ENCODE measurements around the gene ZNF234. TPM values are rescaled to one million over a fixed set of nuclear protein-coding genes. Genes with fewer than 3 reads are reported as not detected.

The ZNF234 gene
- total RNA-seq (10 to 100 TPM in 1 of 4 donors, 1 to 10 TPM in 3; 5.9 to 19.7 (median 7.9) TPM), polyA plus RNA-seq (1 to 10 TPM in 2 of 3 donors, under 1 TPM in 1; 0.92 to 4.0 (median 1.2) TPM)

- WGBS, 2 donors, result 1% methylated on average over 52 of the region's 52 CpGs
- intact Hi-C loops (cut with DNase I), result no loop called here
- peak; percentile 86 for DNase-seq
These were observed at the start of gene ZNF234 for GRCh38 chr19:44141191-44142058. ZNF234 (plus strand) TSS chr19:44141554; CDS start chr19:44144633, 3,079 bp downstream.

GRCh38 chr19:44092108-44092507 lies 49.2 kb upstream of the ZNF234 start:
- Histone ChIP-seq H3K4me3 (no peak overlapping the region), H3K27me3 (no peaks in the 10 kb centered on the region), H3K27ac (no peak overlapping the region), H3K9me3 (no peaks in the 10 kb centered on the region), H3K4me1 (peaks cover 0 to 13% (median 10%) of the 10 kb centered on the region in 4 donors), H3K36me3 (peaks cover 0 to 13% (median under 1%) of the 10 kb centered on the region in 4 donors)
- intact Hi-C loops (cut with DNase I), result loop anchor here (10.0 kb wide), 1 partner anchor 123 kb away; the partner anchor contains the start of gene ZNF227
- DNase-seq, result no peak
- no peak for TF ChIP-seq EP300 (IDR thresholded peaks at IDR 0.05)
- no peak for TF ChIP-seq POLR2A (IDR thresholded peaks at IDR 0.05)
- 62 to 75% methylated on average over 4 of the region's 4 CpGs for whole genome bisulfite sequencing, 2 donors

More at GRCh38 chr19:44141191-44142058, at the start of gene ZNF234:
- H3K27ac ChIP-seq, result peak within 1 kb of the TSS; percentile 74 to 86 (median 82)
- peaks cover 0 to 24% (median 12%) of the 10 kb centered on the region in 4 donors for H3K36me3 ChIP-seq
- peaks cover 0 to 18% (median 14%) of the 10 kb centered on the region in 4 donors for H3K4me1 ChIP-seq
- TF ChIP-seq POLR2A (IDR thresholded peaks at IDR 0.05), result no peak
- TF ChIP-seq EP300 (IDR thresholded peaks at IDR 0.05), result no peak
- TF ChIP-seq CTCF (IDR thresholded peaks at IDR 0.05), result no peak
- peak; percentile 13 to 67 (median 66) for TF ChIP-seq POLR2AphosphoS5 (IDR thresholded peaks at IDR 0.05)
- peak within 1 kb of the TSS; percentile 76 to 92 (median 86) for H3K4me3 ChIP-seq
- no peaks in the 10 kb centered on the region for H3K9me3 ChIP-seq
- H3K27me3 ChIP-seq, result no peaks in the 10 kb centered on the region

- DNase-seq, result peak; percentile 94
- 0% methylated on average over 50 of the region's 50 CpGs for WGBS, 2 donors
- H3K27ac ChIP-seq, result peak within 1 kb of the TSS; percentile 80 to 81 (median 81)
- peaks cover 0 to 26% (median 8%) of the 10 kb centered on the region in 4 donors for H3K36me3 ChIP-seq
- H3K4me1 ChIP-seq, result peaks cover 0 to 13% (median 10%) of the 10 kb centered on the region in 4 donors
- peak within 1 kb of the TSS; percentile 69 to 83 (median 76) for H3K4me3 ChIP-seq
- TF ChIP-seq POLR2AphosphoS5 (IDR thresholded peaks at IDR 0.05), result peak in 3 of 4 donors; percentile 74 to 82 (median 79)
- TF ChIP-seq CTCF (IDR thresholded peaks at IDR 0.05), result no peak
- no peak for TF ChIP-seq EP300 (IDR thresholded peaks at IDR 0.05)
- intact Hi-C loops (cut with DNase I), result loop anchor here (1.0 to 10.0 kb wide), 5 partner anchors 19 to 121 kb away; partner anchors contain the start of genes ZNF223, ZNF225, ZNF227 and ZNF230
- no peaks in the 10 kb centered on the region for H3K27me3 ChIP-seq
- H3K9me3 ChIP-seq, result peaks cover 0 to 2% (median 0%) of the 10 kb centered on the region in 4 donors
These were observed 47.2 kb upstream of the ZNF234 start, which contains the start of gene ZNF224 for GRCh38 chr19:44093931-44094765. ZNF224 (plus strand) TSS chr19:44094361; CDS start chr19:44097874, 3,513 bp downstream.

- no peak overlapping the region for H3K4me3 ChIP-seq
- no peak for DNase-seq
- no peak overlapping the region for H3K27ac ChIP-seq
- intact Hi-C loops (cut with DNase I), result no loop called here
- peaks cover 0 to 62% (median 40%) of the 10 kb centered on the region in 4 donors for H3K36me3 ChIP-seq
- 97 to 99% methylated on average over 3 of the region's 3 CpGs for WGBS, 2 donors
- H3K27me3 ChIP-seq, result no peaks in the 10 kb centered on the region
- H3K4me1 ChIP-seq, result peaks cover 0 to 12% (median 9%) of the 10 kb centered on the region in 4 donors
- H3K9me3 ChIP-seq, result peaks cover 9 to 34% (median 27%) of the 10 kb centered on the region in 4 donors
- no peak for TF ChIP-seq EP300 (IDR thresholded peaks at IDR 0.05)
- TF ChIP-seq POLR2A (IDR thresholded peaks at IDR 0.05), result no peak
- TF ChIP-seq CTCF (IDR thresholded peaks at IDR 0.05), result no peak
- no peak for TF ChIP-seq POLR2AphosphoS5 (IDR thresholded peaks at IDR 0.05)
These were observed 33.6 kb upstream of the ZNF234 start for GRCh38 chr19:44107751-44108150.
